ENCODE data around the gene DENND1A.

DNA sequence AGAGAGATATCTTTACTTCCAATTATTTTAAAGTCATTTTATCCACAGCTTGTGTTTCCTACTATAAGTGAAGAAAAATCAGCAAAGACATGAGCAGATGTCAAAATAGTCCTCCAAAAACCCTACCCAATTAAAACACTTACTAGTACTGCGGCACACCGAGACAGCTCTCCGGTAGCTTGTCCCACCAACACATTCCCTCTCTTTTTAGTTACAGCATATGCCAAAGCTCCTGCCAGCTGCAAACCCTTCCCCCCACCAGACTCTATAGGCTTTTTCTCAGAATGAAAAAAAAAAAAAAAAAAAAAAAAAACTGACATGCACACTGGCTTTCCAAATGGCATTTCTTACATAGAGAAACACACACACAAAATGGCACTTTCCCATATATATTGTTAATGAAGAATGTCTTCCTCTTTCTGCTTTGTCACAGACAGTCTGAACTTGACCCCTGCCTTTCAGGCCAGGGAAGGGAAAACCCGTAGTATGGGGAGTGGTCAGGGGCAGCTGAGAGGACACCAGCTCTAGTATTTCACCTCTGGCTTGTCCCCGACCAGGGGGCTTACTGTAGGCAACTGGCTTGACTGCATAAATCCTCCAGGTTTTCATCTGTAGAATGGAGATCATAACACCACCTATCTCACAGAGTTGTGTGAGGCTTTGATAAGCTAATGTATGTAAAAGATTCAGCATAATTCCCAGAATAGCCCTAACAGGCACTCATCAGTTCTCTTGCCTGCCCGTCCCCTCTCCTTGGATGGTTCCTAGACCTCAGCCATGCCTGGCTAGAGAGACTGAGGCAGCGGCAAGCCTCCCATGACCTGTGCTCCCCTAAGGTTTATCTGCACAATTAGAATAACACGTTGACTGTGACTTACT lies 340.3 kb downstream of the DENND1A start:
- TF ChIP-seq EP300 (IDR thresholded peaks at IDR 0.05): no peak
- TF ChIP-seq, protein P1, sequence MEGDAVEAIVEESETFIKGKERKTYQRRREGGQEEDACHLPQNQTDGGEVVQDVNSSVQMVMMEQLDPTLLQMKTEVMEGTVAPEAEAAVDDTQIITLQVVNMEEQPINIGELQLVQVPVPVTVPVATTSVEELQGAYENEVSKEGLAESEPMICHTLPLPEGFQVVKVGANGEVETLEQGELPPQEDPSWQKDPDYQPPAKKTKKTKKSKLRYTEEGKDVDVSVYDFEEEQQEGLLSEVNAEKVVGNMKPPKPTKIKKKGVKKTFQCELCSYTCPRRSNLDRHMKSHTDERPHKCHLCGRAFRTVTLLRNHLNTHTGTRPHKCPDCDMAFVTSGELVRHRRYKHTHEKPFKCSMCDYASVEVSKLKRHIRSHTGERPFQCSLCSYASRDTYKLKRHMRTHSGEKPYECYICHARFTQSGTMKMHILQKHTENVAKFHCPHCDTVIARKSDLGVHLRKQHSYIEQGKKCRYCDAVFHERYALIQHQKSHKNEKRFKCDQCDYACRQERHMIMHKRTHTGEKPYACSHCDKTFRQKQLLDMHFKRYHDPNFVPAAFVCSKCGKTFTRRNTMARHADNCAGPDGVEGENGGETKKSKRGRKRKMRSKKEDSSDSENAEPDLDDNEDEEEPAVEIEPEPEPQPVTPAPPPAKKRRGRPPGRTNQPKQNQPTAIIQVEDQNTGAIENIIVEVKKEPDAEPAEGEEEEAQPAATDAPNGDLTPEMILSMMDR (IDR thresholded peaks at IDR 0.05): no peak
- TF ChIP-seq POLR2A (IDR thresholded peaks at IDR 0.05): no peak
- no peak for TF ChIP-seq POLR2AphosphoS5 (IDR thresholded peaks at IDR 0.05)
